Measurements from ENCODE around the gene CACNA2D3.

Gene CACNA2D3

DNA sequence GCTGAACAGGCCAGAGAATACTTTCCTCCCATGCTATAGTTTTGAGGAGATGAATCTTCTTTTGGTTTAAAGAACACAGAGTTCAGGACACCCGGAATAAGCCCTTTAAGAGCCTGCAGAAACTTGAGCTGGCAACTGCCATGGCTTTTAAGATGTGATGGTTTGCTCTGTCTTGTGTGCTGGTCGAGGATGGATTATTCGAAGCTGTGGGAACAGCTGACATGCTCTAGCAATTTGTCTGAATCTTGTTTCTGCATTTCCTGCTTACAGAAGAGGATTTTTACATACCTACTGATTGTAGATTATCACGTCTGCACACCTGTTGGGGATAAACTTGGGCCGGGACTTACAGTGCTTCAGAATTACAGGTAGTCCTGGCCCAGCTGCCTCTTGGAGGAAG is 408.6 kb downstream of the CACNA2D3 start:
- no peak for DNase-seq (ENCODE audit: low read depth)

DNA sequence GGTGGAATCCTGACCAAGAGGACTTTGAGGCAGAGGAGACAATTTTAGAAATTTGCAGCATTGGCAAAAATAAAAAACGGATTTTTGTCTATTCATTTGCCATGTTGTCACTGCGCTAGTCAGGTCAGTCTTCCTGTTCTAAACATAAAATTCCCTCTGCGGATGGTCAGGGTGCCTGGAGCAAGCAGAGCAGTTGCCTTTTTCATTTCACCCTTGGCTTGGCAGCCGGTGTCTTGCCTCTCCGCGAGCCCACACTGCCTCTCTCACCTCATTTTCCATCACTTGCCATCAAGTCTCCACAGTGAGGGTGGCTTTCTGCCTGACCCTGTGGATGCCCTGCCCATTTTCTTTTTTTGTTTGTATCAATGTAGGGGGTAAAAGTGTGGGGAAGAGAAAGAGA is 409.4 kb downstream of the CACNA2D3 start:
- no peak for DNase-seq (ENCODE audit: low read depth)

DNA sequence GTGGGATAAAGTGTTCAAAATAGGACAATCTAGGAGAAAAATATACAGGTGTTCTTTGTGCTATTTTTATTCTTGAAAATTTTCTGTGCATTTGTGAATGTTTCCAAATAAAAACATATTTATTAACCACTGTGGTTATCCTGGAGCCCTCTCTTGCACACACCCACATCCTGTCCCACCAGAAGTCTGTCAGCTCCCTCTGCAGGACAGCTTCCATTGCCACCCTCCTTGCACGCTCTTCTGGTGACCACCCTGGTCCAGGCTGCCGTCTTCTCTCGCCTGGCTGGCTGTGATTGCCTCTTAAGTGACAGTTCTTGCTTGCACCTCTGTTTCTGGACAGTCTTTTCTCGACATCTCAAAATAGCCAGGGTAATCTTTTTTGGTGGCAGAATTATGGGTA is 411.5 kb downstream of the CACNA2D3 start:
- no peak for DNase-seq (ENCODE audit: low read depth)

DNA sequence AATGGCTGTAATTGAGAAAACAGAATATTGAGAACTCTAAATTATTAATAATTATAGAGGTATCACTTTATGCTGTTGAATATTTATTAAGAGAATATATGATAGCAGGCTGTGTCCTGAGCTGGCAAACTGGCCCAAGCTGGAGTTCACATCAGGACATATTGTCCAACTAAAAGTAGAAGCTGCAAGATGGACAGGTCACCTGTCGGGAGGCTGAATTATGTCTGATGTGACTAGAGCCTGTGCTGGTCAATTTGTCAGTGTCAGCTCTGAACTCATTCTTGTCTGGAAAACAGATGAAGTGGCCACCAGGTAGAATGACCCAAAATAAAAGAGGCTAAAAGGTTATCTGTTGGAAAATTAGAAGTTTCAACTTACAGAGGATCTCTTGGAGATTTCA is 413.3 kb downstream of the CACNA2D3 start:
- no peak for DNase-seq (ENCODE audit: low read depth)

DNA sequence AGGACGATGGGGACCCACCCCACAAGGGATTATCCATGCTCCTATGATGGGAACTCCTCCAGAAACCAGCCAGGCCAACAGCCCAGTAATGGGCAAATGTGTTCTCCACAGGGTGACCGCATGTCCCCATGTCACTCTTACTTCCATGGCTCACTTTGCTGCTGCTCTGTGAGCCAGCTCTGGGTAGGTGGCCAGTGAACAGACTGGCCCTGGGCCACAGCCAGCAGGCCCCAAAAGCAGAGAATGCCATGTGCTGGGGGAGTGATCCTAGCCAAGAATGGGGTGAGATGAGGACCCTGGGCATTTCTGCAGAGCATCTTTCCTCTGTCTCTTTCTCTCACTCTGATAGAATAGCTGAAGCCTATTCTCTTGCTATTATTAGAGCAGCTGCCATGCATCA is 414.1 kb downstream of the CACNA2D3 start:
- no peak for DNase-seq (ENCODE audit: low read depth)

DNA sequence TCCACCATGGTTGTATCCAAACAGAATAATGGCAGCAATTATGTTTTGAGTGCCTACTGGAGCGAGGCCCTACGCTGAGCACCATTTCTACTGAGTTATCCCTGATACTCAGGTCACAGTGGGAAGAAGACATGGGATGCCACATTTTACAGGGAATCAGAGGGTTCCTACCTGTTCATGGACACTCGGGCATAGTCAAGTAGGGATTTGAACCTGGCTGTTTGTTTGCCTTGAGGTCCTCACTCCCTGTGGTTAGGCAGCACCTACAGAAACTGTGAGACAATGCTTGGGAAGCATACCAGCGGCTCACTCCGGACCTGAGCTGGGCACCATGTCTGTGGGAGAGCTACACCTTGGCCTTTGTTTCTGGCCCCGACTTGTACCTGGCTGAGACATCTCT is 415.2 kb downstream of the CACNA2D3 start:
- DNase-seq (ENCODE audit: low read depth) = no peak

DNA sequence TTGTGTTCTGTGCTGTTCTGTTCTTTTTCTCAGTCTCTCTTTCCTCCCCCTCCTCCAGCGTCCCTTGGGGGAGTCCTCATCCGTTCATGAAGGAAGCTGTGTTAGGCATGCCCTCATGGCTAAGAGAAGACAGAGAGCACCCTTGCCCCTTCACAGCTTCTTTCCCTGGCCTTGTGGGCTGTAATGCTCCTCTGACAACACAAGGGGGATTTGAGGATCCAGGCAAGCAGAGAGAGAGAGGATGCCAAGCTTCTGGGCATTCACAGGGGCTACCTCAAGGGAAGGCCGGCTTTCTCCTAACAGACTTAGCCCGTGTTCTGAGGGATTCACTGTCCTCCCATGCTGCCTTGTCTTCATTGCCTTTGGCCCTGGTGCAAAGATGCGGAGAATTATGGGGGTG is 416.0 kb downstream of the CACNA2D3 start:
- no peak for DNase-seq (ENCODE audit: low read depth)

DNA sequence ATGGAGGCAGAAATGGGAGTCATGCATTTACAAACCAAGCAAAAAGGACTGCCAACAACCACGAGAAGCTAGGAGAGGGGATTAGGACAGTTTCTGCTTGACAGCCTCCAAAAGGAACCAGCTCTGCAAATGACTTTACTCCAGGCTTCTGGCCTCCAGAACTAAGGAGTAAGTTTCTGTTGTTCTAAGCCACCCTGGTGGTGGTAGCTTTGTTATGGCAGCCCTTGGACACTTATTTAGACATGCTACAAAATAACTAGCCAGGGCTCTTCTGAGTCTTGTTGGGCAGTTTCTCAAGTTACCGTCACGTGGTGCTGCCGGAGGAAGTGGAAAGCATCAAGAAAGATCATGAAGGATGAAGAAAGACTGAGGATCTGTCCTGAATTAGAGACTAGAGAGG is 419.0 kb downstream of the CACNA2D3 start:
- DNase-seq (ENCODE audit: low read depth) = no peak

DNA sequence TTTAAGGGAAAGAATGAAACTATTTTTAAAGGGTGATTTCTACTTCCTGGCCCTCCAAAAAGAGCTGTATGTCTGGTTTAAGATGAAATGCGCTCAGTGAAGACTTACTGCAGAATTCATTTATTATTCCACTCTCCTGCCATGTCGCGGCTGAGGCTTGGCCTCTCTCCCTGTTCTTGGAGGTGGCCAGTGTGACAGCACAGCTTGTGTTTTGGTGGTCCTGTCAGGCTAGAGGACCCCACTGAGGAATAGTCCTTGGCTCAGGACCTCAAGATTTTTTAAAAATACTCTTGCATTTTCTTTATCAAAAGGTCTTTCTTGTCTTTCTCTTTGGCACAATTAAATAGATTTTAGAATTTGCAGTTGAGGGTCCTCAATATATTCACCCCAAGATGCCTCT is 421.1 kb downstream of the CACNA2D3 start:
- DNase-seq (ENCODE audit: low read depth) = no peak

DNA sequence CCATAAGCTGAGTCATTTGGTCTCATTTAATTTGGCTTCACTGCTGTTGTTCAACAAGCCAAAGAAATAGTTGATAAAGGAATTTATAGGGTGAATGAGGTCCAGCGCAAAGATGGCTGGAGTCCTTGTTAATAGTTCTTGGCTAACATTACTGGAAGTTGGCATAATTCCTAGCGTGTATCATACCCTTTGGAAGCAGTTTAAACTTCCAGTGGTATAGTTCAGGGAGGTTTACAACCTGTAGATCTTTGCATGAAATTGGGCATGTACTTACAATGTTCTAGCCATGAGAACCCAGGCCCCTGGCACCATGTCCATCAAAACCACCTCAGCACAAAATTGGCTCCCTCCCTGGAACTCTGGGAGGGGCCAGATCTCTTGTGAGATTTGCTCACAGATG is 424.7 kb downstream of the CACNA2D3 start:
- DNase-seq (ENCODE audit: low read depth) = no peak

DNA sequence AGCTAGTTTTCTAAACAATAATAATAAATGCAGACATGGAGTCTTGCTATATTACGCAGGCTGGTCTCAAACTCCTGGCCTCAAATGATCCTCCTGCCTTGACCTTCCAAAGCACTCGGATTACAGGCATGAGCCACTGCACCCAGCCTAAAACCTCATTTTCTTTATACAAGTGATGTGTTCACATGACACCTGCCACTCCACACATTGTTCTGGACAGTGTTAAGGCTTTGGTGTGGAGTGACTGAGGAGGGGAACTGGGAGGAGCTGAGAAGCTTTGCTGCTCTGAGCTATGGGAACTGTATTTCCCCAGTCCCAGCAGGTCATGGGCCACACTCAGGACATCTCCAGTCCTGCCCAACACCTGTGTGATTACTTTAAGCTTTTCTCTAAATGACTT is 425.5 kb downstream of the CACNA2D3 start:
- DNase-seq (ENCODE audit: low read depth) = no peak

DNA sequence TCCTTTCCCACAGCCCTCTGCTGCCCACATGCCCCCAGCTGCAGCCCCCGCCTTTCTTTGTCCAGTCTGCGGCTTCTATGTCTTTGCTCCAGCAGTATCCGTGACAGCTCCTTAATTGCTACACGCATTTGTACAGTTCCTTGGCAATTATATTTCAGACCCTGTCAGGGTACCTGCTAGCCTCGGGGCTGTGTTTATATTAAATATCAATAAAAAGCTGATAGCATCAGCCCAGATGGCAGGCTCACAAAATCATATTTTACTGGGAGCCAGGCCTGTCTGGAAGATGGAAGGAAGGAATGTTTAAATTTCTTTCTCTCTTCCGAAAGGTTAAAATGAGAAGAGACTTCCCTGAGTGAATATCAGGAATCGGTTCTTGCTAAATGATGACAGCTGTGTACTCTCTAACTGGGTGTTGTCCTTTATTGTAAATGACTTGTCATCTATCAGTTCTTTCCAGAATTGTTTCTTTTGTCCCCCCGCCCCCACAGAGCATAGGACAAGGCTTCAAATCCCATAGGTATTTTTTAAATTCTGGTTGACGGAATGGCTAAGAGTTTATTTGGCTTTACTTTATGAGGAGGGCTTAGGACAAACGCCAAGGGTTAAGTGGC is 427.4 kb downstream of the CACNA2D3 start:
- no peak for DNase-seq (ENCODE audit: low read depth)

DNA sequence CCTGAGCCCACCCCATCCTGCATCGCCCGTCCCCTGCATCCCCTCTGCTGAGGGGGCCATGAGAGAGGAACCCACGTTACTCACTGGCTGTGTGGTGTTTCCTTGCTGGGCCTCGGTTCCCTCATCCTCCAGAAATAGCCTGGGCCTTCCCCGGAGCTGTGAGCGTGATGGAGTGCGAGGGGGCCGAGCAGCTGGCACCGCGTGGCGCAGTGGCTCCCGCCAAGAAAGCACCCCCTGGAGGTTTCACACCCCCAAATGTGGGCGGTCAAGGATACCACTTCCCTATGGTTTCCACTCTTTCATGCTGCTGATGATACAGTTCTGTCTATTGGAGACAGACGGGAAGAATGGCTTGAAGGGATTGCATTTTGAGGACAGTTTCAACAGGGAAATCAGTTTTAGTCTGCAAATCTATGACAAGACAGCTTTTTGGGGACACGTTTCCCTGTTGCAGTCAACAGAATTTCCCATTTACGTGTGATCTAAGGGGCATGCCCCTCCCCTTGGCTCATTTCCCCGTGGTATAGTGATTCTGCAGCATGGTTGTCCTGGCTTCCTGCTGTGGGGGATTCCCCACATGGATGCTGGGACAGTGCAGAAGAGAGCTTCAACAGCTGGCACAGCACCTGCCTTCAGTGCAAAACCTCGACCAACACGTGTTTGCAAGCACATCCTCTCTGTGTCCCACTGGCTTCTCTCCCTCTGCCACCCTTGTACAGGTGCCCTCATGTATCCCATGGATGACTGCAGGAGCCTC is 428.0 kb downstream of the CACNA2D3 start:
- no peak for DNase-seq (ENCODE audit: low read depth)

DNA sequence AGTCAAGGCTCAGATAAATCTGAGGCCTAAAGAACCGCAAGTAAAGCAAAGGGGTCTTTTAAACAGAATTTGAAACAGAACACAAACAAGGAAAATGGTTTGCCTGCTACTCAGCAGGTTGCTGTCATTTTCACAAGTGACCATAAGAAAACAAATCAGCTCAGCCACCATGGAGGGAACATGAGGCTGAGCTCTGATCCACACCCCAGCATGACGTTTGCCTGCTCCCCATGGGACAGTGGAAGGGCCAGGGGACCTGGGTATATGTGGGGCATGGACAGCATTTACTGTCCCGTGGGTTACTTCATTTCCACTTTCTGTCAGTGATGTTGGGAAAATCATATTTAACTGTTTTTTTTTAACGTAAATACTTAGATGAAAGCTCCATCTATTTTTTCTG is 434.3 kb downstream of the CACNA2D3 start:
- DNase-seq (ENCODE audit: low read depth) = no peak

DNA sequence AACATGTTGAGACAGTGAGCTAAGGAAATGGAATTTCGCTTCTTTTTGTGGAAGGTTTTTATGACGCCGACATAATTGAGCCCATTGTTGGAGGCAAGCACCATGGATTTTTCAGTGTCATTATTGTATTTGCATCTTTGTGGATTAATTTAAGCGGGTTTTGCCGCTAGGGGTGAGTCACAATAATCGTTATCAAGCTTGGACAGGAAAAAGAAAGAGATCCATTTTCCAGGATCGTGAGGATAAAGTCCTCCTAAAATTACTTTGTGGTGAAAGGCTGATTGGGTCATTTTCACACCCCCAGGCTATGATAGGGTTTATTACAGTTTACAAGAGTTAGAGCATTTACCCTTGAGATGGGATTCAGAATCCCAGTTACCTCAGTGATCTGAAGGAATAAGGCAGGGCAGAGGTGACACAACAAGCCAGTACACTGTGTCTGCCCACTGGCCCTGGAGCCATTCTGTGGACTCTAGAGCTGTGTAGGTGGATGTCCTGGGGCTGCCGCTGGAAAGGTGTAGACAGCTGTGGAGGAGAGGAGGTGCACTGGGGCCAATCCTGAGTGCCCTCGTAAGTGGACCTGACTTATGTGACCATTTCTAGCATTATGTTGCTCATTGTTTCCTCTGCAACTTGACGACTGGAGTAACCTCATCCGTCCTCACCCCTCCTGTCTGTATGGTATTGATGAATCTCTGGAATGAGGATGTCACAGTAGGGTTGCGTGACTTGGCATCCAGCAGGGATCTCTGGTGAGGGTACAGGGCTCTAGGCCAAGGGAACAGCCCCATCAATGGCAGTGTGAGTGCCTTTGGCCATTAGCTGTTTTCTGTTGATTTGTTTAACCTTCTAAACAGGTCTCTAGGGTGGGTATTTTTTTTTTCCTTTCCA is 435.4 kb downstream of the CACNA2D3 start:
- DNase-seq (ENCODE audit: low read depth) = no peak

DNA sequence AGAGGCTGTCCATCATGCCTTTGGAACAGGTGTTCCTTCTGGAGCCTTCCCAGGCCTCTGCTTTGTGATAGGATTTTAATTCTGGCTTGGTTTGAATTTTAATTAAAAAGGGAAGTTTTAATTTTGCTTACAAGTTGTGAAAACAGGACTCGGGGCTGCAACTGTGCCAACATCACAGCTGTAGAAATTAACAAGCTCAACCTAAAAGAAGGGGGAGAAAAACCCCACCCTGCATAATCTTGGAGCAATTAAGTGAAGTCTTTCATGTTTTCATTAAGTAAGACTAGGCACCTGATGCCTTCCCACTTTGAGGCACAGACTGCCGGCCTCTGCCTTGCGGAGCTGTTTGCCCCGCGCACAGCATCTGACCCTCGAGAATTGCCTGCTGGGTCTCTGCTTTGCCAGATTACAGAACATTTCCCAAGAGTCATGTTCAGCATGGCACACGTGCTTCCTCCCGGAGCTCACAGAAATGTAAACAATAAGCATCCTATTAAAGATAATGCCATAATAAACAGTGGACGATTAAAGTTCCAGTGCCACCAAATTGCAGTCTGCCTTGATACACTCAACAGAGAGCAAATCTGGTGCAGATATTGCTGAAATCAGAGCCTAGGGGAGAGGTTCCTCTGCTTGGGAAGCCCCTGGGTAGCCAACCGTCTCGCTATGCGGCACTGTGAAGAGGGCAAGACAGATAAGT is 441.3 kb downstream of the CACNA2D3 start:
- DNase-seq (ENCODE audit: low read depth) = no peak

DNA sequence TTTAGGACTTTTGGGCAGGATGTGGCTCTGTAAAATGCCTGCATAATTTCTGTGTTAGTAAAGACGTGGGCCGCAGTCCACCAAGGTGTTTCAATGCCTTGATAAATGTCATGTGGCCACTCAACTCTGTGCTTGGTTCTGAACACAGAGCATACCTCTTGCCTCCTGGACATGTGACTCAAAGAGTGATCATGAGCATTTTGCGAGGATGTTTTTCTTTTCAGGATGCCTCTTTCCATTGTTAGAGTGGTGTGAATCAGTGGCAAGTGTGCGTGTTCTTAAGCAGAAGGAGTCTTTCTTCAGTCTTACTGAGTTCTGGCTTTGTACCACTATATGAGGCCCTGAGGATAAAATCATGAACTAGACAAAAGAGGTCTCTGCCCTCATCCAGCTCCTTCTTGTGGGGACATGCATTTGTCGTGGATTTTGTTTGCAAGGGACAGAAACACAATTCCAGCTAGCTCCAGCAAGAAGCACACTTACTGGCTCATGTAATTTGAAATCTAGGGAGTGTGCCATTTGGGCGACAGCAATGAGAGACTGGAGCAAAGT is 442.1 kb downstream of the CACNA2D3 start:
- DNase-seq (ENCODE audit: low read depth) = no peak

DNA sequence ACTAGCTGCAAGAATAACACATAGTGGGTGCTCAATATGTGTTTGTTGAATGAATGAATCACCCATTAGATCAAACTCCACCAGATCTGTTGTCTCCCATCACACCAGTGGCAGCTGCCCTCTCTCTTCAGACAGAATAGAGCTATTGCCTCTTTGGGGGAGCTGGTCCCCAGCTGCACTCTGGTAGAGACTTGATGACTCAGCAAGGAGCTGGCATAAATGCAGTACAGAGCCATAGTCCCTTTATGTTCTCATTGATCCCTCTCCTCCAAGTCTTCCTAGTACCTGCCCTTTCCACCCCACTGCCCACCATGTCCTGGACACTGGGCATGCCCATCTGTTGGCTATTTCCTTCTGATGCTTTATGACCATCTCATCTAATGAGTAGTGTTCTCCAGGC is 443.6 kb downstream of the CACNA2D3 start:
- DNase-seq (ENCODE audit: low read depth) = no peak

DNA sequence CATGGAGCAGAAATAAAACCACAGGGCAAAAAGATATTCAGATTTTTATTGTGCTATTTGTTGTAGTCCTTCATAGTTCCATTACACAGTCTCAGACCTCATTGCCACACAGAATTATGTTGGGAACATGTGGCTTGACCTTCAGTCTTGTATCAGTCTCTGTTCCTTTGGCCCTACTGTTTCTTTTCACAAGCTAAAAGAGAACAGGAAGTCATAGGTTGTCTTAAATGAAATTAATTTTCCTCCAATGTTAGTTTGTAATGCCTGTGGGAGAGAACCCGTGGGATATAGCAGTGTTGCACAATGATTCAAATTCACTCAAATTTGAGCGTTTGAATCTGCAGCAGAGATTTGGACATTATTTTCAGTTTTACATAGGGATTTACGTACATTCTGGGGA is 445.6 kb downstream of the CACNA2D3 start:
- no peak for DNase-seq (ENCODE audit: low read depth)

DNA sequence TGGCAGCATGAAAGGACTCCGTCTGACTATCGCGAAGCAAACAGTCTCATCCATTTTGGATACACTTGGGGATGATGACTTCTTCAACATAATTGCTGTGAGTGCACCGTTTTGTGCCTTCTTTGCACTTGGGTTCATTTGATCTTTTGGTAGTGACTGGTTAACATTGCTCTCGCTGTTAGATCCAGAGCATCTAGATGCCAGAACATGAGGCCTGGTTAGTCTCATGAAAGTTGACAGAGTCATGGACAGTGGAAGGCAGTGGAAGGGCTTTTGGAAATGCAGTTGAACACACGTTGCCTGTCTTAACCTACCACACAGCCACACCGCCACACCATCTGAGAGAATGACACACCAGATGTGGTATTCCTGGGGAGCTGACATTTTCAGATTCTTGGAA is 447.7 kb downstream of the CACNA2D3 start:
- no peak for DNase-seq (ENCODE audit: low read depth)

DNA sequence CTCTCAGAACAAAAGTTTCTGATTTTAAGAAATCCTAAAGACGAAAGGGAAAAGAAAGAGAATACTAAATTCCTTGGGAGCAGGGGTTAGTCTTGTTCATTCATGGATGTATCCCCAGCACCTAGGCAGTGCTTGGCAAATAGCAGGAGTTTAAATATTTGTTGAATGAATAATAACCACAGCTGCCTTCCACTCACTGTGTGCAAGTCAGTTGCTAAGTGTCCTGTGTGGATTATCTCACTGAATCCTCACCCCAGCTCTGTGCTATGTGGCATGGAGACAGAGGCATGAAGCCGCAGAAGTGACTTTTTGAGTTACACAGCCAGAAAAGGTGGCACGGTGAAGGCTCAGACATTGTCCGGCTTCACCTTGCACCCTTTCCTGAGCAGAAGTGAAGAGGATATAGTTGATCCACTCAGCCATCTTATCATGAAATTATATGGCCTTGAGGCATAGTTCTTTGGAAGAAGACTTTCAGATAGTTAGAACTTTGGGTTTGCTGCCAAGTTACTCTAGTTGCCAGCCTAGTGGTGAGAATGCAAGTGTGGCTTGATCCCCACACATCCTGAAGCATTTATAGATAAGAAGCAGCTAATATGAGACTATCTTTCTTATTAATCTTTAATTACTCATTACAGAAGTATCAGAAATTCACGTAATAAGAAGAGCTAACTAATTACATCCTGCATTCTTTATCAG is 450.0 kb downstream of the CACNA2D3 start:
- no peak for DNase-seq (ENCODE audit: low read depth)

DNA sequence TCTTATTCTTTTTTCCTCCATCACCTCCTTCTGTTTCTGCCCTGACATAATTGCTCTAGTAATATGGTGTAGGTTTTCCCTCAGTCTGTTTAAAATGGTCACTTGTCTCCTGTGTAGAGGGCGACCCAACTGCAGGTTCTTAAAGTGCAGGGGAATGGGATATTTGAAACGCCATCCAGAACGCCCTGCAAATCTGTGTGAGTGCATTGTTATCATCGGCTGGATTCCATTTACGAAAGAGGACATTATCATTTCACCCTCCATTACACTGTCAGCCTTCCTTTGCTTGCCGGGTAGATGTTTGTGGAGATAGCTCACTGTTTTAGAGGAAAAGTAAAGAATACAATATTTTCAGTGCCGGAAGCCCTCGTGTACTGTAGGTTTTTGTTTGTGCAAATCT is 451.5 kb downstream of the CACNA2D3 start:
- DNase-seq (ENCODE audit: low read depth) = no peak
